HEK293 (cell line): ENCODE data around the gene RPS26.

Experiments used
- GLIS2 ChIP-seq: fragments of 450-650 bp; formaldehyde crosslinking; IDR thresholded peaks from 2 replicates; pipeline ENCODE4 v1.5.1; 2016; ENCODE audit warnings: missing biosample characterization, missing genetic modification characterization
- KLF16 ChIP-seq: fragments of 450-650 bp; formaldehyde crosslinking; IDR thresholded peaks from 2 replicates; pipeline ENCODE4 v1.5.1; 2017; ENCODE audit warnings: missing biosample characterization, missing genetic modification characterization
- REPIN1 ChIP-seq: fragments of 450-650 bp; formaldehyde crosslinking; IDR thresholded peaks from 2 replicates; pipeline ENCODE4 v1.5.1; 2017; ENCODE audit warnings: missing biosample characterization, missing genetic modification characterization, low read depth
- YY2 ChIP-seq: fragments of 450-650 bp; formaldehyde crosslinking; IDR thresholded peaks from 2 replicates; pipeline ENCODE4 v1.5.1; 2016; ENCODE audit warnings: missing biosample characterization, missing genetic modification characterization
- ZNF292 ChIP-seq: fragments of 450-650 bp; formaldehyde crosslinking; IDR thresholded peaks from 2 replicates; pipeline ENCODE4 v1.5.1; 2016; ENCODE audit warnings: low read depth, missing biosample characterization, missing genetic modification characterization, borderline replicate concordance
- ZNF335 ChIP-seq: fragments of 450-650 bp; formaldehyde crosslinking; conservative IDR thresholded peaks from 2 replicates; pipeline ENCODE4 v1.5.1; 2016; ENCODE audit warnings: missing biosample characterization, missing genetic modification characterization
- ZNF37A ChIP-seq: fragments of 450-650 bp; IDR thresholded peaks from 2 replicates; pipeline ENCODE4 v1.5.1; 2018; ENCODE audit warnings: missing biosample characterization, missing genetic modification characterization
- ZNF416 ChIP-seq: fragments of 450-650 bp; formaldehyde crosslinking; IDR thresholded peaks from 2 replicates; pipeline ENCODE4 v1.5.1; 2016; ENCODE audit warnings: missing biosample characterization, missing genetic modification characterization
- ZNF433 ChIP-seq: fragments of 450-650 bp; formaldehyde crosslinking; IDR thresholded peaks from 2 replicates; pipeline ENCODE4 v1.5.1; 2016; ENCODE audit warnings: missing biosample characterization, missing genetic modification characterization, low read depth
- ZNF544 ChIP-seq: fragments of 450-650 bp; formaldehyde crosslinking; IDR thresholded peaks from 2 replicates; pipeline ENCODE4 v1.5.0; 2017; ENCODE audit warnings: missing biosample characterization, missing genetic modification characterization
- ZNF548 ChIP-seq: fragments of 450-650 bp; formaldehyde crosslinking; IDR thresholded peaks from 2 replicates; pipeline ENCODE4 v1.5.1; 2016; ENCODE audit warnings: missing biosample characterization, missing genetic modification characterization
- ZNF585B ChIP-seq: fragments of 450-650 bp; formaldehyde crosslinking; IDR thresholded peaks from 2 replicates; pipeline ENCODE4 v1.5.1; 2016; ENCODE audit warnings: missing biosample characterization, missing genetic modification characterization
- ZNF629 ChIP-seq: fragments of 450-650 bp; formaldehyde crosslinking; IDR thresholded peaks from 2 replicates; pipeline ENCODE4 v1.5.1; 2017; ENCODE audit warnings: missing biosample characterization, missing genetic modification characterization
- ZNF670 ChIP-seq: fragments of 450-650 bp; formaldehyde crosslinking; IDR thresholded peaks from 2 replicates; pipeline ENCODE4 v1.5.1; 2016; ENCODE audit warnings: missing biosample characterization, missing genetic modification characterization, low read depth
- ZNF768 ChIP-seq: fragments of 450-650 bp; formaldehyde crosslinking; IDR thresholded peaks from 2 replicates; pipeline ENCODE4 v1.5.1; 2018; ENCODE audit warnings: missing biosample characterization, mild to moderate bottlenecking, missing genetic modification characterization
- ZNF785 ChIP-seq: fragments of 450-650 bp; formaldehyde crosslinking; IDR thresholded peaks from 2 replicates; pipeline ENCODE4 v1.5.1; 2016; ENCODE audit warnings: missing biosample characterization, missing genetic modification characterization
- ZXDB ChIP-seq: fragments of 450-650 bp; formaldehyde crosslinking; IDR thresholded peaks from 2 replicates; pipeline ENCODE4 v1.5.1; 2016; ENCODE audit warnings: missing biosample characterization, missing genetic modification characterization
- TF ChIP-seq, protein P1 (sequence below): fragments of 450-650 bp; formaldehyde crosslinking; IDR thresholded peaks from 2 replicates; pipeline ENCODE4 v1.5.1; 2016; ENCODE audit warnings: missing biosample characterization, missing genetic modification characterization
- TF ChIP-seq, protein P2 (sequence below): fragments of 450-650 bp; formaldehyde crosslinking; IDR thresholded peaks from 2 replicates; pipeline ENCODE4 v1.5.1; 2016; ENCODE audit warnings: missing biosample characterization, missing genetic modification characterization
- TF ChIP-seq, protein P3 (sequence below): fragments of 450-650 bp; formaldehyde crosslinking; IDR thresholded peaks from 2 replicates; pipeline ENCODE4 v1.5.1; 2016; ENCODE audit warnings: missing biosample characterization, missing genetic modification characterization
- TF ChIP-seq, protein P4 (sequence below): fragments of 450-650 bp; formaldehyde crosslinking; IDR thresholded peaks from 2 replicates; pipeline ENCODE4 v1.5.1; 2016; ENCODE audit warnings: missing biosample characterization, missing genetic modification characterization
- TF ChIP-seq, protein P5 (sequence below): fragments of 450-650 bp; formaldehyde crosslinking; IDR thresholded peaks from 2 replicates; pipeline ENCODE4 v1.5.1; 2016; ENCODE audit warnings: missing biosample characterization, missing genetic modification characterization
- TF ChIP-seq, protein P6 (sequence below): fragments of 450-650 bp; formaldehyde crosslinking; IDR thresholded peaks from 2 replicates; pipeline ENCODE4 v1.5.1; 2016; ENCODE audit warnings: missing biosample characterization, missing genetic modification characterization, borderline replicate concordance
- TF ChIP-seq, protein P7 (sequence below): fragments of 450-650 bp; formaldehyde crosslinking; IDR thresholded peaks from 2 replicates; pipeline ENCODE4 v1.5.1; 2016; ENCODE audit warnings: missing biosample characterization, missing genetic modification characterization
- TF ChIP-seq, protein P8 (sequence below): fragments of 450-650 bp; formaldehyde crosslinking; IDR thresholded peaks from 2 replicates; pipeline ENCODE4 v1.5.1; 2016; ENCODE audit warnings: missing biosample characterization, missing genetic modification characterization

The RPS26 gene

DNA sequence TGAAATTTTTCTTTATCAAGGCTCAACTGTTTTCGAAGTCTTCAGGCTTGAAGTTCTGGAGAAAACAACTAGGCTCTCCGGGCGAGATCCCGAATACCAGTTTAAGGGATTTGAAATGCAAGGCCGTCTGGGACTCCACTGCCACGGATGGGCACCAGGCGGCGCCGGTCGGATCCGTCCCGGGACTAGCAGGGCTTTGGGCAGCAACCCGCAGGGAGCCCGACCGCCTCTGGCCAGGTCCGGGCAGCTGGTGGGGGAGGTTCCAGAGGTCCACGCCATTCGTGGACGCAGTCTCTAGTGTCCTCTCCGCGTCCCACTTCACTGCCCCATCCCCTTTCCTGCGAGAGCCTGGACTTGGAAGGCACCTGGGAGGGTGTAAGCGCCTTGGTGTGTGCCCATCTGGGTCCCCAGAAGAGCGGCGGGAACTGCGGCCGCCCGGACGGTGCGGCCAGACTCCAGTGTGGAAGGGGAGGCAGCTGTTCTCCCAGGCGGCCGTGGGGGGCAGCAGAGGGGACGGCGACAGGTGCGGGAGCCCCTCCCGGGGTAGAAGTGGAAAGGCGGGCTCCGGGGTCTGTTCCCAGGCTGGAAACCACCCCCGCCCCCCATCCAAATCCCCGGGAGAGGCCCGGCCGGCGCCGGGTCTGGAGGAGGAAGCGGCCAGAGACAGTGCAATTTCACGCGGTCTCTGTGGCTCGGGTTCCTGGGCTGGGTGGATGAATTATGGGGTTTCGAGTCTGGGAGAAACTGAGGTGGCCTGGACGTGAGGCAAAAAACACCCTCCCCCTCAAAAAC lies 37.4 kb downstream of the RPS26 start (continued):
- TF ChIP-seq, protein P1, sequence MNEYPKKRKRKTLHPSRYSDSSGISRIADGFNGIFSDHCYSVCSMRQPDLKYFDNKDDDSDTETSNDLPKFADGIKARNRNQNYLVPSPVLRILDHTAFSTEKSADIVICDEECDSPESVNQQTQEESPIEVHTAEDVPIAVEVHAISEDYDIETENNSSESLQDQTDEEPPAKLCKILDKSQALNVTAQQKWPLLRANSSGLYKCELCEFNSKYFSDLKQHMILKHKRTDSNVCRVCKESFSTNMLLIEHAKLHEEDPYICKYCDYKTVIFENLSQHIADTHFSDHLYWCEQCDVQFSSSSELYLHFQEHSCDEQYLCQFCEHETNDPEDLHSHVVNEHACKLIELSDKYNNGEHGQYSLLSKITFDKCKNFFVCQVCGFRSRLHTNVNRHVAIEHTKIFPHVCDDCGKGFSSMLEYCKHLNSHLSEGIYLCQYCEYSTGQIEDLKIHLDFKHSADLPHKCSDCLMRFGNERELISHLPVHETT (tag by site-specific recombination), result no peak
- TF ChIP-seq, protein P2, sequence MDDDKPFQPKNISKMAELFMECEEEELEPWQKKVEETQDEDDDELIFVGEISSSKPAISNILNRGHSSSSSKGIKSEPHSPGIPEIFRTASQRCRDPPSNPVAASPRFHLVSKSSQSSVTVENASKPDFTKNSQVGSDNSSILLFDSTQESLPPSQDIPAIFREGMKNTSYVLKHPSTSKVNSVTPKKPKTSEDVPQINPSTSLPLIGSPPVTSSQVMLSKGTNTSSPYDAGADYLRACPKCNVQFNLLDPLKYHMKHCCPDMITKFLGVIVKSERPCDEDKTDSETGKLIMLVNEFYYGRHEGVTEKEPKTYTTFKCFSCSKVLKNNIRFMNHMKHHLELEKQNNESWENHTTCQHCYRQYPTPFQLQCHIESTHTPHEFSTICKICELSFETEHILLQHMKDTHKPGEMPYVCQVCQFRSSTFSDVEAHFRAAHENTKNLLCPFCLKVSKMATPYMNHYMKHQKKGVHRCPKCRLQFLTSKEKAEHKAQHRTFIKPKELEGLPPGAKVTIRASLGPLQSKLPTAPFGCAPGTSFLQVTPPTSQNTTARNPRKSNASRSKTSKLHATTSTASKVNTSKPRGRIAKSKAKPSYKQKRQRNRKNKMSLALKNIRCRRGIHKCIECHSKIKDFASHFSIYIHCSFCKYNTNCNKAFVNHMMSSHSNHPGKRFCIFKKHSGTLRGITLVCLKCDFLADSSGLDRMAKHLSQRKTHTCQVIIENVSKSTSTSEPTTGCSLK (tag by site-specific recombination), result no peak
- no peak for TF ChIP-seq ZNF585B (tag by site-specific recombination)
- TF ChIP-seq, protein P3, sequence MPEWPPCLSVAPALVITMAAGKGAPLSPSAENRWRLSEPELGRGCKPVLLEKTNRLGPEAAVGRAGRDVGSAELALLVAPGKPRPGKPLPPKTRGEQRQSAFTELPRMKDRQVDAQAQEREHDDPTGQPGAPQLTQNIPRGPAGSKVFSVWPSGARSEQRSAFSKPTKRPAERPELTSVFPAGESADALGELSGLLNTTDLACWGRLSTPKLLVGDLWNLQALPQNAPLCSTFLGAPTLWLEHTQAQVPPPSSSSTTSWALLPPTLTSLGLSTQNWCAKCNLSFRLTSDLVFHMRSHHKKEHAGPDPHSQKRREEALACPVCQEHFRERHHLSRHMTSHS, result no peak
- TF ChIP-seq, protein P4, sequence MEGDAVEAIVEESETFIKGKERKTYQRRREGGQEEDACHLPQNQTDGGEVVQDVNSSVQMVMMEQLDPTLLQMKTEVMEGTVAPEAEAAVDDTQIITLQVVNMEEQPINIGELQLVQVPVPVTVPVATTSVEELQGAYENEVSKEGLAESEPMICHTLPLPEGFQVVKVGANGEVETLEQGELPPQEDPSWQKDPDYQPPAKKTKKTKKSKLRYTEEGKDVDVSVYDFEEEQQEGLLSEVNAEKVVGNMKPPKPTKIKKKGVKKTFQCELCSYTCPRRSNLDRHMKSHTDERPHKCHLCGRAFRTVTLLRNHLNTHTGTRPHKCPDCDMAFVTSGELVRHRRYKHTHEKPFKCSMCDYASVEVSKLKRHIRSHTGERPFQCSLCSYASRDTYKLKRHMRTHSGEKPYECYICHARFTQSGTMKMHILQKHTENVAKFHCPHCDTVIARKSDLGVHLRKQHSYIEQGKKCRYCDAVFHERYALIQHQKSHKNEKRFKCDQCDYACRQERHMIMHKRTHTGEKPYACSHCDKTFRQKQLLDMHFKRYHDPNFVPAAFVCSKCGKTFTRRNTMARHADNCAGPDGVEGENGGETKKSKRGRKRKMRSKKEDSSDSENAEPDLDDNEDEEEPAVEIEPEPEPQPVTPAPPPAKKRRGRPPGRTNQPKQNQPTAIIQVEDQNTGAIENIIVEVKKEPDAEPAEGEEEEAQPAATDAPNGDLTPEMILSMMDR (tag by site-specific recombination), result peak; percentile 92
- TF ChIP-seq, protein P5, sequence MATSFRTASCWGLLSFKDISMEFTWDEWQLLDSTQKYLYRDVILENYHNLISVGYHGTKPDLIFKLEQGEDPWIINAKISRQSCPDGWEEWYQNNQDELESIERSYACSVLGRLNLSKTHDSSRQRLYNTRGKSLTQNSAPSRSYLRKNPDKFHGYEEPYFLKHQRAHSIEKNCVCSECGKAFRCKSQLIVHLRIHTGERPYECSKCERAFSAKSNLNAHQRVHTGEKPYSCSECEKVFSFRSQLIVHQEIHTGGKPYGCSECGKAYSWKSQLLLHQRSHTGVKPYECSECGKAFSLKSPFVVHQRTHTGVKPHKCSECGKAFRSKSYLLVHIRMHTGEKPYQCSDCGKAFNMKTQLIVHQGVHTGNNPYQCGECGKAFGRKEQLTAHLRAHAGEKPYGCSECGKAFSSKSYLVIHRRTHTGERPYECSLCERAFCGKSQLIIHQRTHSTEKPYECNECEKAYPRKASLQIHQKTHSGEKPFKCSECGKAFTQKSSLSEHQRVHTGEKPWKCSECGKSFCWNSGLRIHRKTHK (tag by site-specific recombination), result no peak
- TF ChIP-seq ZNF292 (tag by site-specific recombination), result no peak
- TF ChIP-seq, protein P6, sequence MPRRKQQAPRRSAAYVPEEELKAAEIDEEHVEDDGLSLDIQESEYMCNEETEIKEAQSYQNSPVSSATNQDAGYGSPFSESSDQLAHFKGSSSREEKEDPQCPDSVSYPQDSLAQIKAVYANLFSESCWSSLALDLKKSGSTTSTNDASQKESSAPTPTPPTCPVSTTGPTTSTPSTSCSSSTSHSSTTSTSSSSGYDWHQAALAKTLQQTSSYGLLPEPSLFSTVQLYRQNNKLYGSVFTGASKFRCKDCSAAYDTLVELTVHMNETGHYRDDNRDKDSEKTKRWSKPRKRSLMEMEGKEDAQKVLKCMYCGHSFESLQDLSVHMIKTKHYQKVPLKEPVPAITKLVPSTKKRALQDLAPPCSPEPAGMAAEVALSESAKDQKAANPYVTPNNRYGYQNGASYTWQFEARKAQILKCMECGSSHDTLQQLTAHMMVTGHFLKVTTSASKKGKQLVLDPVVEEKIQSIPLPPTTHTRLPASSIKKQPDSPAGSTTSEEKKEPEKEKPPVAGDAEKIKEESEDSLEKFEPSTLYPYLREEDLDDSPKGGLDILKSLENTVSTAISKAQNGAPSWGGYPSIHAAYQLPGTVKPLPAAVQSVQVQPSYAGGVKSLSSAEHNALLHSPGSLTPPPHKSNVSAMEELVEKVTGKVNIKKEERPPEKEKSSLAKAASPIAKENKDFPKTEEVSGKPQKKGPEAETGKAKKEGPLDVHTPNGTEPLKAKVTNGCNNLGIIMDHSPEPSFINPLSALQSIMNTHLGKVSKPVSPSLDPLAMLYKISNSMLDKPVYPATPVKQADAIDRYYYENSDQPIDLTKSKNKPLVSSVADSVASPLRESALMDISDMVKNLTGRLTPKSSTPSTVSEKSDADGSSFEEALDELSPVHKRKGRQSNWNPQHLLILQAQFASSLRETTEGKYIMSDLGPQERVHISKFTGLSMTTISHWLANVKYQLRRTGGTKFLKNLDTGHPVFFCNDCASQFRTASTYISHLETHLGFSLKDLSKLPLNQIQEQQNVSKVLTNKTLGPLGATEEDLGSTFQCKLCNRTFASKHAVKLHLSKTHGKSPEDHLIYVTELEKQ, result no peak
- TF ChIP-seq ZNF548 (tag by site-specific recombination), result no peak
- no peak for TF ChIP-seq ZNF670 (tag by site-specific recombination)
- TF ChIP-seq ZNF544 (tag by site-specific recombination), result no peak
- peak; percentile 74; the same call in 1 of the 2 replicates for TF ChIP-seq KLF16
- TF ChIP-seq REPIN1, result no peak
- no peak for TF ChIP-seq ZNF768 (tag by site-specific recombination)
- peak; percentile 87; the same call in 1 of the 2 replicates for TF ChIP-seq ZNF785 (tag by site-specific recombination)
- TF ChIP-seq GLIS2 (tag by site-specific recombination), result peak; percentile 94
- TF ChIP-seq ZNF416 (tag by site-specific recombination), result no peak
- TF ChIP-seq ZNF433, result no peak
- TF ChIP-seq ZNF335 (tag by site-specific recombination), result peak; percentile 88
- no peak for TF ChIP-seq ZNF37A (tag by site-specific recombination)
- TF ChIP-seq YY2 (tag by site-specific recombination), result no peak
- 0 out of 2 replicates have a peak, but pooled peaks have one; percentile 68 for TF ChIP-seq ZNF629 (tag by site-specific recombination)
- TF ChIP-seq, protein P7, sequence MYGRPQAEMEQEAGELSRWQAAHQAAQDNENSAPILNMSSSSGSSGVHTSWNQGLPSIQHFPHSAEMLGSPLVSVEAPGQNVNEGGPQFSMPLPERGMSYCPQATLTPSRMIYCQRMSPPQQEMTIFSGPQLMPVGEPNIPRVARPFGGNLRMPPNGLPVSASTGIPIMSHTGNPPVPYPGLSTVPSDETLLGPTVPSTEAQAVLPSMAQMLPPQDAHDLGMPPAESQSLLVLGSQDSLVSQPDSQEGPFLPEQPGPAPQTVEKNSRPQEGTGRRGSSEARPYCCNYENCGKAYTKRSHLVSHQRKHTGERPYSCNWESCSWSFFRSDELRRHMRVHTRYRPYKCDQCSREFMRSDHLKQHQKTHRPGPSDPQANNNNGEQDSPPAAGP (tag by site-specific recombination), result peak; percentile 85
- TF ChIP-seq, protein P8, sequence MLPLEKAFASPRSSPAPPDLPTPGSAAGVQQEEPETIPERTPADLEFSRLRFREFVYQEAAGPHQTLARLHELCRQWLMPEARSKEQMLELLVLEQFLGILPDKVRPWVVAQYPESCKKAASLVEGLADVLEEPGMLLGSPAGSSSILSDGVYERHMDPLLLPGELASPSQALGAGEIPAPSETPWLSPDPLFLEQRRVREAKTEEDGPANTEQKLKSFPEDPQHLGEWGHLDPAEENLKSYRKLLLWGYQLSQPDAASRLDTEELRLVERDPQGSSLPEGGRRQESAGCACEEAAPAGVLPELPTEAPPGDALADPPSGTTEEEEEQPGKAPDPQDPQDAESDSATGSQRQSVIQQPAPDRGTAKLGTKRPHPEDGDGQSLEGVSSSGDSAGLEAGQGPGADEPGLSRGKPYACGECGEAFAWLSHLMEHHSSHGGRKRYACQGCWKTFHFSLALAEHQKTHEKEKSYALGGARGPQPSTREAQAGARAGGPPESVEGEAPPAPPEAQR (tag by site-specific recombination), result no peak
- TF ChIP-seq ZXDB (tag by site-specific recombination), result peak; percentile 77
